Measurements from ENCODE around the gene ZNF385D.

GRCh38 chr3:21718943-21719591 is 31.9 kb downstream of the ZNF385D start:
- TF ChIP-seq REST (IDR thresholded peaks at IDR 0.05; ENCODE audit: unreplicated experiment): no peak
- TF ChIP-seq EZH2 (IDR thresholded peaks at IDR 0.05; ENCODE audit: low read depth, unreplicated experiment): no peak
- no peak for TF ChIP-seq STAT1 (IDR thresholded peaks at IDR 0.05; ENCODE audit: unreplicated experiment)
- no peak for TF ChIP-seq ZNF331 (CRISPR knock-in tag; IDR thresholded peaks at IDR 0.05; ENCODE audit: low read depth)
- TF ChIP-seq CTCF (conservative IDR thresholded peaks at IDR 0.05; ENCODE audit: low read depth in 2 of 2): no peak
- TF ChIP-seq CREB1 (CRISPR knock-in tag; IDR thresholded peaks at IDR 0.05; ENCODE audit: low read depth): no peak

Data from GM23338 (cell line).